Stimulated activated CD8-positive, alpha-beta memory T cell treated with anti-CD3 and anti-CD28 coated beads, Interleukin-7, amount 100 ng/mL, for 24 hours (primary cell): ENCODE results near the gene ZMYND19.
"Not testable (repeated sequence)": the region's sequence is repeated elsewhere in the genome, so short reads cannot be mapped to it uniquely, and the experiment has no call there.

ENCODE experiments used
- DNase-seq: peaks from one replicate; pipeline ENCODE4 v3.0.0-alpha.2; 2020; ENCODE audit warnings: low read depth

Gene ZMYND19

GRCh38 chr9:137588891-137589290 lies 1.4 kb downstream of the ZMYND19 start:
- no peak for DNase-seq

- no peak for DNase-seq
Observed at GRCh38 chr9:137588311-137588710, 2.0 kb downstream of the ZMYND19 start.

GRCh38 chr9:137586854-137587253 lies 3.5 kb downstream of the ZMYND19 start:
- no peak for DNase-seq

- no peak for DNase-seq
Observed at GRCh38 chr9:137583957-137584356, 6.4 kb downstream of the ZMYND19 start.

GRCh38 chr9:137583347-137583746 lies 7.0 kb downstream of the ZMYND19 start:
- no peak for DNase-seq

- no peak for DNase-seq
Observed at GRCh38 chr9:137582286-137582860, 7.9 kb downstream of the ZMYND19 start.

- DNase-seq: no peak
Observed at GRCh38 chr9:137581361-137582285, 8.7 kb downstream of the ZMYND19 start.

GRCh38 chr9:137580954-137581322 lies 9.4 kb downstream of the ZMYND19 start:
- DNase-seq: no peak

GRCh38 chr9:137580209-137580953 lies 9.9 kb downstream of the ZMYND19 start:
- DNase-seq: no peak

- no peak for DNase-seq
Observed at GRCh38 chr9:137579259-137579604, 11.1 kb downstream of the ZMYND19 start.

- peak; percentile 96 for DNase-seq
Observed at GRCh38 chr9:137578518-137579258, 11.6 kb downstream of the ZMYND19 start, which contains the start of gene DPH7. Gene DPH7, minus strand, starts transcription at chr9:137578925. Its CDS starts 148 bp downstream, at chr9:137578777.

GRCh38 chr9:137575716-137576411 lies 14.4 kb downstream of the ZMYND19 start:
- no peak for DNase-seq

- DNase-seq: no peak
Observed at GRCh38 chr9:137575364-137575715, 15.0 kb downstream of the ZMYND19 start.

GRCh38 chr9:137574192-137574591 lies 16.1 kb downstream of the ZMYND19 start:
- no peak for DNase-seq

GRCh38 chr9:137570566-137570965 lies 19.7 kb downstream of the ZMYND19 start:
- DNase-seq: no peak

- no peak for DNase-seq
Observed at GRCh38 chr9:137569609-137570203, 20.6 kb downstream of the ZMYND19 start.

- DNase-seq: not testable (repeated sequence)
Observed at GRCh38 chr9:137568445-137568844, 21.9 kb downstream of the ZMYND19 start.

GRCh38 chr9:137564817-137565411 lies 25.4 kb downstream of the ZMYND19 start:
- DNase-seq: no peak

GRCh38 chr9:137564134-137564533 lies 26.2 kb downstream of the ZMYND19 start:
- no peak for DNase-seq

- DNase-seq: no peak
Observed at GRCh38 chr9:137558127-137558526, 32.2 kb downstream of the ZMYND19 start.
